ENCODE measurements around the gene FAM98B. TPM values are rescaled to one million over a fixed set of nuclear protein-coding genes. Genes with fewer than 3 reads are reported as not detected.

FAM98B gene
- polyA plus RNA-seq, 1 donor (not counting 4 experiments of a cell fraction or from before 2014, with no cell fraction given): 22.2 TPM

DNA sequence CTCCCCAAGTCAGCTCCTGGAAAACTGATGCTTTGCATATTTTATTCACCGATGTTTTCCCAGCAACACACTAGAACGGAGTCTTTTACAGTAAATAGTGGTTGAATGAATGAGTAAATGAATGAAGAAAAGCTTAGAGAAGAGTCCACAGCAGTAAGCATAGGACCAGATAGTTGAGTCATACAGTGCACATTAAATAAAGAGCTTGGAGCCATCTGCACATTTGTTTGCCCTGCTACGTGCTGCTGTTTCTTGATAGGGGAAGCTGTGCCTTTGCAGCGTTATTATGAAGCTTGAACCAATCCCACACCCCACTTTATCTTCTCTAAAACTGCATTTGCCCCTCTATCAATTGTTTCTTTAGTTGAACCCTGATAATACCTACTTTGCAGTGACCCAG, 1.2 kb downstream of the FAM98B start:
- no peak for FAIRE-seq
- Histone ChIP-seq H3K9me3 (ENCODE audit: control insufficient read depth, low read depth, low read length) (no peaks in the 10 kb centered on the region), H4K20me1 (ENCODE audit: control insufficient read depth, extremely low read depth, insufficient read depth, low read length) (peaks cover 2% of the 10 kb centered on the region), H3K4me2 (ENCODE audit: control insufficient read depth, extremely low read depth, insufficient read depth, low read depth, low read length) (peak overlapping the region; percentile 93), H3K27me3 (ENCODE audit: control insufficient read depth, extremely low read depth, insufficient read depth, low read length) (no peaks in the 10 kb centered on the region), H2AFZ (ENCODE audit: control insufficient read depth, low read length) (no peak overlapping the region), H3K27ac (ENCODE audit: control insufficient read depth, insufficient read depth, low read length) (peak overlapping the region; percentile 94), H3K79me2 (ENCODE audit: control insufficient read depth, insufficient read depth, low read length) (peaks cover 59% of the 10 kb centered on the region), H3K4me1 (ENCODE audit: control insufficient read depth, extremely low read depth, insufficient read depth, low read length) (peaks cover 5% of the 10 kb centered on the region), H3K4me3 (ENCODE audit: control insufficient read depth in 2 of 3, extremely low read depth in 1 of 3, insufficient read depth in 2 of 3, low read depth in 1 of 3, low read length in 3 of 3) (peak overlapping the region; percentile 87 to 97 (median 96)), H3K9me1 (ENCODE audit: control insufficient read depth, extremely low read depth, insufficient read depth, low read length) (peaks cover 2% of the 10 kb centered on the region), H3K9ac (ENCODE audit: control insufficient read depth, extremely low read depth, insufficient read depth, low read length) (peak overlapping the region; percentile 98), H3K36me3 (ENCODE audit: control insufficient read depth in 2 of 2, extremely low read depth in 1 of 2, insufficient read depth in 2 of 2, low read length in 2 of 2) (peaks cover 1 to 8% of the 10 kb centered on the region in 2 experiments)
- DNase-seq (ENCODE audit: low read depth, low spot score): no peak
- no peak for TF ChIP-seq CTCF (optimal IDR thresholded peaks at IDR 0.05 in 1 of 3, IDR thresholded peaks at IDR 0.05 in 1 of 3, conservative IDR thresholded peaks at IDR 0.05 in 1 of 3; ENCODE audit: extremely low read depth in 1 of 3, insufficient read depth in 2 of 3, low read length in 3 of 3)
- no peak for TF ChIP-seq EZH2 (IDR thresholded peaks at IDR 0.05; ENCODE audit: low read length)
- dilution Hi-C loops (cut with MboI; ENCODE audit: extremely low pct_ligation_motif_present, low sequenced_read_pairs): no loop called here

- no peak for DNase-seq (ENCODE audit: low read depth, low spot score)
- Histone ChIP-seq H3K4me1 (ENCODE audit: control insufficient read depth, extremely low read depth, insufficient read depth, low read length) (peaks cover 7% of the 10 kb centered on the region), H3K4me3 (ENCODE audit: control insufficient read depth in 2 of 3, extremely low read depth in 1 of 3, insufficient read depth in 2 of 3, low read depth in 1 of 3, low read length in 3 of 3) (no peak overlapping the region), H2AFZ (ENCODE audit: control insufficient read depth, low read length) (no peak overlapping the region), H3K4me2 (ENCODE audit: control insufficient read depth, extremely low read depth, insufficient read depth, low read depth, low read length) (no peak overlapping the region), H3K9me1 (ENCODE audit: control insufficient read depth, extremely low read depth, insufficient read depth, low read length) (peaks cover 2% of the 10 kb centered on the region), H3K79me2 (ENCODE audit: control insufficient read depth, insufficient read depth, low read length) (peaks cover 88% of the 10 kb centered on the region), H3K27ac (ENCODE audit: control insufficient read depth, insufficient read depth, low read length) (no peak overlapping the region), H3K36me3 (ENCODE audit: control insufficient read depth in 2 of 2, extremely low read depth in 1 of 2, insufficient read depth in 2 of 2, low read length in 2 of 2) (peaks cover 1 to 8% of the 10 kb centered on the region in 2 experiments), H3K9ac (ENCODE audit: control insufficient read depth, extremely low read depth, insufficient read depth, low read length) (no peak overlapping the region), H4K20me1 (ENCODE audit: control insufficient read depth, extremely low read depth, insufficient read depth, low read length) (peaks cover 2% of the 10 kb centered on the region), H3K27me3 (ENCODE audit: control insufficient read depth, extremely low read depth, insufficient read depth, low read length) (no peaks in the 10 kb centered on the region), H3K9me3 (ENCODE audit: control insufficient read depth, low read depth, low read length) (no peaks in the 10 kb centered on the region)
- no peak for TF ChIP-seq EZH2 (IDR thresholded peaks at IDR 0.05; ENCODE audit: low read length)
- TF ChIP-seq CTCF (optimal IDR thresholded peaks at IDR 0.05 in 1 of 3, IDR thresholded peaks at IDR 0.05 in 1 of 3, conservative IDR thresholded peaks at IDR 0.05 in 1 of 3; ENCODE audit: extremely low read depth in 1 of 3, insufficient read depth in 2 of 3, low read length in 3 of 3): no peak
- dilution Hi-C loops (cut with MboI; ENCODE audit: extremely low pct_ligation_motif_present, low sequenced_read_pairs): no loop called here
- FAIRE-seq: no peak
Observed at GRCh38 chr15:38458646-38459045, 4.7 kb downstream of the FAM98B start.
